SK-N-DZ (cell line): Measurements from ENCODE around the gene TNFSF4. TPM values are rescaled to one million over a fixed set of nuclear protein-coding genes. Genes with fewer than 3 reads are reported as not detected.
"Not testable (repeated sequence)": the region's sequence is repeated elsewhere in the genome, so short reads cannot be mapped to it uniquely, and the experiment has no call there.

Experiments
- DNase-seq: peaks from one replicate; pipeline ENCODE4 v3.0.0-alpha.2; 2015; ENCODE audit warnings: low spot score
- polyA plus RNA-seq, 2 experiments: library from polyadenylated mRNA; depleted of rRNA; stranded (reverse); fragments of >200 nt; gene quantifications; 2 replicates each; pipeline ENCODE4 v1.2.3, GENCODE V29; 2014

The TNFSF4 gene
- 0.06 and 0.09 TPM in 2 replicates for polyA plus RNA-seq (2014; cell fraction: cytosol; rRNA removed)
- 0.20 and 0.42 TPM in 2 replicates for polyA plus RNA-seq (2014; cell fraction: nucleus; rRNA removed)

GRCh38 chr1:173206816-173207568, at the start of gene TNFSF4:
Gene TNFSF4 (minus strand): TSS chr1:173207331. CDS start chr1:173207176, 155 bp downstream.
- no peak for DNase-seq

GRCh38 chr1:173255214-173255813, 48.2 kb upstream of the TNFSF4 start:
- peak; percentile 5 for DNase-seq

GRCh38 chr1:173253046-173253445, 45.9 kb upstream of the TNFSF4 start:
- DNase-seq = no peak

GRCh38 chr1:173249349-173249748, 42.2 kb upstream of the TNFSF4 start:
- no peak for DNase-seq

- DNase-seq = no peak
These were observed 41.3 kb upstream of the TNFSF4 start for GRCh38 chr1:173248247-173248940.

- no peak for DNase-seq
These were observed 38.8 kb upstream of the TNFSF4 start for GRCh38 chr1:173245892-173246291.

- no peak for DNase-seq
These were observed 36.2 kb upstream of the TNFSF4 start for GRCh38 chr1:173243300-173243699.

- no peak for DNase-seq
These were observed 34.6 kb upstream of the TNFSF4 start for GRCh38 chr1:173241528-173242347.

- DNase-seq = no peak
These were observed 33.5 kb upstream of the TNFSF4 start for GRCh38 chr1:173240609-173241008.

GRCh38 chr1:173239058-173239457, 31.9 kb upstream of the TNFSF4 start:
- no peak for DNase-seq

- DNase-seq = no peak
These were observed 27.8 kb upstream of the TNFSF4 start for GRCh38 chr1:173234899-173235298.

- DNase-seq = not testable (repeated sequence)
These were observed 27.3 kb upstream of the TNFSF4 start for GRCh38 chr1:173234434-173234833.

GRCh38 chr1:173229031-173229430, 21.9 kb upstream of the TNFSF4 start:
- not testable (repeated sequence) for DNase-seq

GRCh38 chr1:173224949-173225348, 17.8 kb upstream of the TNFSF4 start:
- DNase-seq = no peak

- DNase-seq = no peak
These were observed 17.3 kb upstream of the TNFSF4 start for GRCh38 chr1:173224280-173224892.

- DNase-seq = no peak
These were observed 15.9 kb upstream of the TNFSF4 start for GRCh38 chr1:173223031-173223380.

- DNase-seq = no peak
These were observed 15.3 kb upstream of the TNFSF4 start for GRCh38 chr1:173222149-173223030.

- DNase-seq = no peak
These were observed 13.0 kb upstream of the TNFSF4 start for GRCh38 chr1:173220157-173220556.

- no peak for DNase-seq
These were observed 6.5 kb upstream of the TNFSF4 start for GRCh38 chr1:173213665-173214064.

GRCh38 chr1:173212952-173213491, 5.9 kb upstream of the TNFSF4 start:
- no peak for DNase-seq
